ENCODE measurements around the gene ZNF433.
"Not testable (repeated sequence)": the region's sequence is repeated elsewhere in the genome, so short reads cannot be mapped to it uniquely, and the experiment has no call there.

ZNF433 gene

GRCh38 chr19:11991921-11992320 is 43.6 kb downstream of the ZNF433 start:
- in situ Hi-C loops (cut with HindIII; ENCODE audit: low sequenced_read_pairs) = not testable (repeated sequence)

DNA sequence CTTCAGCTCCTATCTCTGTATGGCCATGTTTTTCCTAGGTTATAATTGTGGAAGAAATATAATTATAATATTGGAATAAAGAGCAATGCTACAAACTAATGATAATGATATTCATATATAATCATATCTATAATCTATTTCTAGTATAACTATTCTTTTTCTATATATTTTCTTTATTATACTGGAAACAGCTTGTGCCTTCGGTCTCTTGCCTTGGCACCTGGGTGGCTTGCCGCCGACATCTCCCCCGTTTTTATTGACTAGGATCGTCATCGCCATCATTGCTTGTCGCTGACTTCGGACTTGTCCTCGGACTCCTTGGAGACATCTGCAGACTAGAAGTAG is 46.4 kb downstream of the ZNF433 start:
- in situ Hi-C loops (cut with HindIII; ENCODE audit: low sequenced_read_pairs) = no loop called here

GRCh38 chr19:11987405-11988281 is 47.8 kb downstream of the ZNF433 start:
- in situ Hi-C loops (cut with HindIII; ENCODE audit: low sequenced_read_pairs) = no loop called here

DNA sequence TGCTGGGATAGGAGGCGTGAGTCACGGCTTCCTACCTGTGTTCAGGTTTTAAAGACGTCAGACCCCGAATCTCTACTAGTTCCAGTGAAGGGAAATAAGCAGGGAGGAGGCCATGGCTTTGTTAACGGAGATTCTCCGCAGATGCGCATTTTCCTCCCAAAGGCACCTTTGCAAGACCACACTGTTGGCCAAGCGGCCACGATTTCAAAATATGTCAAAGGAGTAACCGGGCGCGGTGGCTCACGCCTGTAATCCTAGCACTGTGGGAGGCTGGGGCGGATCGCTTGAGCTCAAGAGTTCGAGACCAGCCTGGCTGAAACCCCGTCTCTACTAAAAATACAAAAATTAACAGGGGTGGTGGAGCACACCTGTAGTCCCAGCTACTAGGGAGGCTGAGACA is 48.7 kb downstream of the ZNF433 start:
- in situ Hi-C loops (cut with HindIII; ENCODE audit: low sequenced_read_pairs) = no loop called here

GRCh38 chr19:11984986-11985385 is 50.5 kb downstream of the ZNF433 start:
- in situ Hi-C loops (cut with HindIII; ENCODE audit: low sequenced_read_pairs) = no loop called here

- in situ Hi-C loops (cut with HindIII; ENCODE audit: low sequenced_read_pairs) = no loop called here
These were observed 53.0 kb downstream of the ZNF433 start for GRCh38 chr19:11982526-11982925.

DNA sequence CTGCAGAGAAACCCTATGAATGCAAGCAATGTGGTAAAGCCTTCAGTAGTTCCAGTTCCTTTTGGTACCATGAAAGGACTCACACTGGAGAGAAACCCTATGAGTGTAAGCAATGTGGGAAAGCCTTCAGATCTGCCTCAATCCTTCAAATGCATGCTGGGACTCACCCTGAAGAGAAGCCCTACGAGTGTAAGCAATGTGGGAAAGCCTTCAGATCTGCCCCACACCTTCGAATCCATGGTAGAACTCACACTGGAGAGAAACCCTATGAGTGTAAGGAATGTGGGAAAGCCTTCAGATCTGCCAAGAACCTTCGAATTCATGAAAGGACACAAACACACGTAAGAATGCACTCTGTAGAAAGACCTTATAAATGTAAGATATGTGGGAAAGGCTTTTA is 56.0 kb downstream of the ZNF433 start:
- in situ Hi-C loops (cut with HindIII; ENCODE audit: low sequenced_read_pairs) = no loop called here

DNA sequence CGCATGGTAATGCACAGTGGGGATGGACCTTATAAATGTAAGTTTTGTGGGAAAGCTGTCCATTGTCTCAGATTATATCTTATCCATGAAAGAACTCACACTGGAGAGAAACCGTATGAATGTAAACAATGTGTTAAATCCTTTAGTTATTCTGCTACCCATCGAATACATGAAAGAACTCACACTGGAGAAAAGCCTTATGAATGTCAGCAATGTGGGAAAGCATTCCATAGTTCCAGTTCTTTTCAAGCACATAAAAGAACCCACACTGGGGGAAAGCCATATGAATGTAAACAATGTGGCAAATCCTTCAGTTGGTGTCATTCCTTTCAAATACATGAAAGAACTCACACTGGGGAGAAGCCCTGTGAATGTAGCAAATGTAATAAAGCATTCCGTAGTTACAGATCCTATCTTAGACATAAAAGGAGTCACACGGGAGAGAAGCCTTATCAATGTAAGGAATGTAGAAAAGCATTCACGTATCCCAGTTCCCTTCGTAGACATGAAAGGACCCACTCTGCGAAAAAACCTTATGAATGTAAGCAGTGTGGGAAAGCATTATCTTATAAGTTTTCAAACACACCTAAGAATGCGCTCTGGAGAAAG is 56.9 kb downstream of the ZNF433 start:
- in situ Hi-C loops (cut with HindIII; ENCODE audit: low sequenced_read_pairs) = no loop called here

GRCh38 chr19:11973019-11973810 is 62.3 kb downstream of the ZNF433 start:
- in situ Hi-C loops (cut with HindIII; ENCODE audit: low sequenced_read_pairs) = no loop called here

- in situ Hi-C loops (cut with HindIII; ENCODE audit: low sequenced_read_pairs) = no loop called here
These were observed 64.4 kb downstream of the ZNF433 start for GRCh38 chr19:11971041-11971440.

DNA sequence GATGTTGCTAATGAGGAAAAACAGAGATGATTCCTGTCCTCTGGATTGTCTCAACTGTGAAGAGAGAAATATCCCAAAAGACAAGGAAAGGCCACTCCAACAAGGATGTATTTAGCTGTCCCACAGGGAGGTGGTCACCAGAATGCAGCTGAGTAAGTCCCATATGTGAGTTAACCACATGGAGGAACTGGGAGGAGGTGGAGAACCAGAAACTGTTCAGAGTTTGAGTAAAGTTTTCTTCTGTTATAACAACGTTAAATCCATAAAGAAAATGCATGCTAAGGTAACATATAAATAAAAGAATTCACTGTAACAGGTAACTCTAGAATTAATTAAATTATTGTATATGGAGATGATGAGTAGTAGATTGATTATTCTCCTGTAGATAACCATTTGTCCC is 65.3 kb downstream of the ZNF433 start:
- in situ Hi-C loops (cut with HindIII; ENCODE audit: low sequenced_read_pairs) = no loop called here

DNA sequence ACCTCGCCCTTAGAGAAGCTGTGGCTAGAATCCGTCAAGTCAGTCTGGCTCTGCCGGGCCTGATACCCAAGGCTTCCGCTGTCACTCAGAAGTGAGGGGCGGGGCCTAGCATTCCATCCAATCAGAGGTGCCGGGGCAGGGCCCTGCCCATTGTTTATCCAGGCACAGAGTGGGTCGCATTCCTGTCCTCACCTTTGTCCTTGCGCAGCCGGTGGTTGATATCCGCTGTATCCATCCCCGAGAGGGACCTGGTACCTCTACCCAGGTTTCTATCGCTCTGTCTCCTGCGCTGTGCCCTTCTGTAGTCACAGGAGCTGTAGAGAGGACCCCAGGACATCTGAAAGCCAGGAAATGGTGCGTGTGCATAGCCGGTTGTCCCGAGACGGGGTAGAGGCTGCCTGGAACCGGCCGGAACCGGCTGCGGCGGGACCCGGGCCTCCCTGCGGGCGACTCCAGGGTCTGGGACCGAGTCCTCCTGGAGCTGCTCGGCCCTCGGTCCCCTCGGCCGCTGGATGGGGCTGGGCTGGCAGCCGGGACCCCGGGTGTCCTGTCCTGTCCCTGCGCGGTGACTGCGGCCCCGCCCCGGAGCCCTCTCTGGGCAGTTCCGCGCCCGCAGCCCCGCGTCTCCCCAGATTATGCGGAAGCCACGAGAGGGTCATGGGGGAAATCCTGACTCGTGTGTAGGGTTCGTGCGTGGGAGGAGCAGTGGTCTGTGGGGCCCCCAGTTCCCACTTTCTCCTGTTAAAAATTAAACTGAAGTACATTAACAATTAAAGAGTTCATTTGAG is 70.4 kb downstream of the ZNF433 start, which contains the start of gene ZNF763:
Gene ZNF763, plus strand, starts transcription at position 183 of the 788 bp plus-strand sequence. Its CDS starts 169 bp downstream, at position 352.
- in situ Hi-C loops (cut with HindIII; ENCODE audit: low sequenced_read_pairs) = no loop called here

Data from endothelial cell of hepatic sinusoid (primary cell).